ENCODE results near the gene GNA12.

Gene GNA12

GRCh38 chr7:2814946-2815874 is 28.9 kb downstream of the GNA12 start:
- no peak overlapping the region for H3K4me3 ChIP-seq (ENCODE audit: control insufficient read depth, low read depth, low read length)
- TF ChIP-seq CTCF (conservative IDR thresholded peaks at IDR 0.05; ENCODE audit: control insufficient read depth, insufficient read depth, low read depth, low read length), result no peak
- DNase-seq (ENCODE audit: low read depth), result no peak

- no peak for TF ChIP-seq CTCF (conservative IDR thresholded peaks at IDR 0.05; ENCODE audit: control insufficient read depth, insufficient read depth, low read depth, low read length)
- DNase-seq (ENCODE audit: low read depth), result peak; percentile 64
These were observed 29.7 kb downstream of the GNA12 start for GRCh38 chr7:2814186-2814945.

GRCh38 chr7:2813350-2814185 is 30.5 kb downstream of the GNA12 start:
- no peak for DNase-seq (ENCODE audit: low read depth)
- no peak for TF ChIP-seq CTCF (conservative IDR thresholded peaks at IDR 0.05; ENCODE audit: control insufficient read depth, insufficient read depth, low read depth, low read length)
- no peak overlapping the region for H3K4me3 ChIP-seq (ENCODE audit: control insufficient read depth, low read depth, low read length)

More at GRCh38 chr7:2814186-2814945, 29.7 kb downstream of the GNA12 start:
- H3K4me3 ChIP-seq (ENCODE audit: control insufficient read depth, low read depth, low read length), result no peak overlapping the region

GRCh38 chr7:2812831-2813230 is 31.3 kb downstream of the GNA12 start:
- no peak overlapping the region for H3K4me3 ChIP-seq (ENCODE audit: control insufficient read depth, low read depth, low read length)
- no peak for TF ChIP-seq CTCF (conservative IDR thresholded peaks at IDR 0.05; ENCODE audit: control insufficient read depth, insufficient read depth, low read depth, low read length)
- peak; percentile 40 for DNase-seq (ENCODE audit: low read depth)

- peak; percentile 64 for DNase-seq (ENCODE audit: low read depth)
- H3K4me3 ChIP-seq (ENCODE audit: control insufficient read depth, low read depth, low read length), result no peak overlapping the region
- TF ChIP-seq CTCF (conservative IDR thresholded peaks at IDR 0.05; ENCODE audit: control insufficient read depth, insufficient read depth, low read depth, low read length), result no peak
These were observed 32.0 kb downstream of the GNA12 start for GRCh38 chr7:2812114-2812487.

GRCh38 chr7:2811476-2812113 is 32.5 kb downstream of the GNA12 start:
- DNase-seq (ENCODE audit: low read depth), result peak; percentile 56
- H3K4me3 ChIP-seq (ENCODE audit: control insufficient read depth, low read depth, low read length), result peak overlapping the region; percentile 4
- no peak for TF ChIP-seq CTCF (conservative IDR thresholded peaks at IDR 0.05; ENCODE audit: control insufficient read depth, insufficient read depth, low read depth, low read length)

All from fibroblast of mammary gland (primary cell).